Measurements from ENCODE around the gene TBC1D24.

The TBC1D24 gene

GRCh38 chr16:2468233-2468724, 6.6 kb upstream of the TBC1D24 start:
- in situ Hi-C loops (cut with MboI; ENCODE audit: low sequenced_read_pairs, unreplicated experiment), result no loop called here
- DNase-seq (ENCODE audit: low spot score), result peak; percentile 76
- no peak for TF ChIP-seq CTCF (IDR thresholded peaks at IDR 0.05; ENCODE audit: borderline replicate concordance, control extremely low read depth, extremely low read depth, insufficient read depth, missing control alignments)

- TF ChIP-seq CTCF (IDR thresholded peaks at IDR 0.05; ENCODE audit: borderline replicate concordance, control extremely low read depth, extremely low read depth, insufficient read depth, missing control alignments), result no peak
- in situ Hi-C loops (cut with MboI; ENCODE audit: low sequenced_read_pairs, unreplicated experiment), result no loop called here
- peak; percentile 84 for DNase-seq (ENCODE audit: low spot score)
Measured at GRCh38 chr16:2468725-2469398, 6.1 kb upstream of the TBC1D24 start.

- no peak for DNase-seq (ENCODE audit: low spot score)
- in situ Hi-C loops (cut with MboI; ENCODE audit: low sequenced_read_pairs, unreplicated experiment), result no loop called here
- TF ChIP-seq CTCF (IDR thresholded peaks at IDR 0.05; ENCODE audit: borderline replicate concordance, control extremely low read depth, extremely low read depth, insufficient read depth, missing control alignments), result no peak
Measured at GRCh38 chr16:2469399-2470233, 5.3 kb upstream of the TBC1D24 start.

GRCh38 chr16:2470234-2470601, 4.7 kb upstream of the TBC1D24 start:
- DNase-seq (ENCODE audit: low spot score), result no peak
- TF ChIP-seq CTCF (IDR thresholded peaks at IDR 0.05; ENCODE audit: borderline replicate concordance, control extremely low read depth, extremely low read depth, insufficient read depth, missing control alignments), result no peak
- in situ Hi-C loops (cut with MboI; ENCODE audit: low sequenced_read_pairs, unreplicated experiment), result no loop called here

- no peak for DNase-seq (ENCODE audit: low spot score)
- no peak for TF ChIP-seq CTCF (IDR thresholded peaks at IDR 0.05; ENCODE audit: borderline replicate concordance, control extremely low read depth, extremely low read depth, insufficient read depth, missing control alignments)
- in situ Hi-C loops (cut with MboI; ENCODE audit: low sequenced_read_pairs, unreplicated experiment), result no loop called here
Measured at GRCh38 chr16:2470603-2471015, 4.3 kb upstream of the TBC1D24 start.

- in situ Hi-C loops (cut with MboI; ENCODE audit: low sequenced_read_pairs, unreplicated experiment), result no loop called here
- no peak for TF ChIP-seq CTCF (IDR thresholded peaks at IDR 0.05; ENCODE audit: borderline replicate concordance, control extremely low read depth, extremely low read depth, insufficient read depth, missing control alignments)
- peak; percentile 64 for DNase-seq (ENCODE audit: low spot score)
Measured at GRCh38 chr16:2471016-2471652, 3.8 kb upstream of the TBC1D24 start, which contains the start of gene NTN3. Gene NTN3 (plus strand): TSS chr16:2471297. CDS start chr16:2471702, 405 bp downstream.

Data from GM13976 (cell line).